ENCODE measurements around the gene XXYLT1.

- TF ChIP-seq EZH2 (IDR thresholded peaks at IDR 0.05; ENCODE audit: borderline replicate concordance, low read length) (no peak), CTCF (IDR thresholded peaks at IDR 0.05; ENCODE audit: low read length) (no peak)
Observed at GRCh38 chr3:195113048-195113447, 157.9 kb downstream of the XXYLT1 start.
